Fibroblast of pulmonary artery (primary cell): ENCODE results near the gene AGPAT1.
"Not testable (repeated sequence)": the region's sequence is repeated elsewhere in the genome, so short reads cannot be mapped to it uniquely, and the experiment has no call there.

Experiments
- DNase-seq: peaks from one replicate; pipeline ENCODE4 v3.0.0-alpha.2; 2010; ENCODE audit warnings: low read depth
- H3K4me3 ChIP-seq: replicated peaks from 2 replicates; pipeline ENCODE4 v1.5.1; 2011; ENCODE audit warnings: low read depth, mild to moderate bottlenecking, control low read depth, low read length, moderate library complexity
- CTCF ChIP-seq: IDR thresholded peaks from 2 replicates; pipeline ENCODE4 v1.5.1; 2011; ENCODE audit warnings: mild to moderate bottlenecking, control low read depth, low read length, inconsistent platforms; ENCODE audit errors: missing control alignments

Gene AGPAT1

GRCh38 chr6:32194388-32194787 is 18.5 kb upstream of the AGPAT1 start:
- no peak for DNase-seq
- H3K4me3 ChIP-seq, result no peak overlapping the region
- TF ChIP-seq CTCF, result no peak

GRCh38 chr6:32193096-32193495 is 17.2 kb upstream of the AGPAT1 start:
- H3K4me3 ChIP-seq, DNase-seq: not testable (repeated sequence)

- H3K4me3 ChIP-seq, result peak within 1 kb of the TSS; percentile 2
These were observed 16.7 kb upstream of the AGPAT1 start, which contains the start of gene GPSM3 for GRCh38 chr6:32192608-32193039. TSS of gene GPSM3 (minus strand) at chr6:32192643. CDS start at chr6:32192513, 130 bp downstream.

GRCh38 chr6:32191696-32192607 is 16.1 kb upstream of the AGPAT1 start:
- DNase-seq, result no peak
- TF ChIP-seq CTCF, result no peak
- H3K4me3 ChIP-seq, result no peak overlapping the region

More at GRCh38 chr6:32192608-32193039, 16.7 kb upstream of the AGPAT1 start, which contains the start of gene GPSM3:
- DNase-seq, result peak; percentile 57
- TF ChIP-seq CTCF, result no peak

GRCh38 chr6:32190911-32191677 is 15.2 kb upstream of the AGPAT1 start:
- peak overlapping the region; percentile 82 for H3K4me3 ChIP-seq
- TF ChIP-seq CTCF, result no peak

GRCh38 chr6:32190054-32190851 is 14.4 kb upstream of the AGPAT1 start, which contains the start of gene PBX2:
TSS of gene PBX2 (minus strand) at chr6:32190202. CDS start at chr6:32189915, 287 bp downstream.
- peak within 1 kb of the TSS; percentile 82 for H3K4me3 ChIP-seq
- DNase-seq, result peak; percentile 94
- no peak for TF ChIP-seq CTCF

More at GRCh38 chr6:32190911-32191677, 15.2 kb upstream of the AGPAT1 start:
- no peak for DNase-seq
